GM21529 (cell line): ENCODE results near the gene DEPDC1B.
"Not testable (repeated sequence)": the region's sequence is repeated elsewhere in the genome, so short reads cannot be mapped to it uniquely, and the experiment has no call there.

Experiments used
- ATAC-seq: cut with Tn5 transposase; IDR thresholded peaks from one replicate; pipeline ENCODE4 v1.9.1; 2021; ENCODE audit not compliant: unreplicated experiment

DEPDC1B gene, protein sequence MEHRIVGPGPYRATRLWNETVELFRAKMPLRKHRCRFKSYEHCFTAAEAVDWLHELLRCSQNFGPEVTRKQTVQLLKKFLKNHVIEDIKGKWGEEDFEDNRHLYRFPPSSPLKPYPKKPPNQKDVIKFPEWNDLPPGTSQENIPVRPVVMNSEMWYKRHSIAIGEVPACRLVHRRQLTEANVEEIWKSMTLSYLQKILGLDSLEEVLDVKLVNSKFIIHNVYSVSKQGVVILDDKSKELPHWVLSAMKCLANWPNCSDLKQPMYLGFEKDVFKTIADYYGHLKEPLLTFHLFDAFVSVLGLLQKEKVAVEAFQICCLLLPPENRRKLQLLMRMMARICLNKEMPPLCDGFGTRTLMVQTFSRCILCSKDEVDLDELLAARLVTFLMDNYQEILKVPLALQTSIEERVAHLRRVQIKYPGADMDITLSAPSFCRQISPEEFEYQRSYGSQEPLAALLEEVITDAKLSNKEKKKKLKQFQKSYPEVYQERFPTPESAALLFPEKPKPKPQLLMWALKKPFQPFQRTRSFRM

DNA sequence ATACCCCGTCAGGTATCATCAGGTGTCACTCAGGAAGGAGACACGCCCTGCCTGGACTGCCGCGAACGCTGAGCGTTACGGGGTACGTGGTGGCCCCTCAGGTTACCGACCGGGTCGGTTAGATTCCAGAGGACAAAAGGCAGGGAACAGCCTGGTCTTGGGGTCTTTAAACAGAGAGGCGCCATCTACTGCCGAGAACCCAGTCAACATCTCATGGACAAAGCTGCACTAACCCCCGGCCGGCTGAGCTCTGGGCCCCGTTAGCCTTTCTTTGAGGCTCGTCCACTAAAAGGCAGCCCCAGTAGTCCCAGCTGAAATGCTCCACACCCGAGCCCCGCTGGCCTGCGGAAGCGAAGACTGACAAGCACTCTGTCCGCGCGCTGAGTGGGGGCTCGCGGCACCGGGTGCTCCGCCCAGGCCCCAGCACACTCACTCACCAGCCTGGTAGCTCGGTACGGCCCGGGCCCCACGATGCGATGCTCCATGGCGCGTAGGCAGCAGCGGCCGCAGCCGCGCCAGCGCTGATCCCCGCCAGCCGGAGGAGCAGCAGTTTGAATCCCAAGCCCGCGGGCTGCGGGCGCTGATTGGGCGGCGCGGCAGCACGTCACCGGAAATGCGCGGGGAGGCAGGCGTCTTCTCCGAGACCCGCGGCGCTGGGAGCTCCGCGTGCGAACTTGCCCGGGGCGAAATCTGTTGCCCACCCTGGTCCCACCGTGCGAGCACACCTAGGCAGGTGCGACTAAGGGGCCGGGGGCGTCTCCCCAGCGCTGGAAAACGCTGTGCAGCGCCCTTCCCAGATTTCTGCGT lies at the start of gene DEPDC1B:
TSS of gene DEPDC1B (minus strand) at position 558 of the 807 bp plus-strand sequence. CDS start at position 485, 73 bp downstream.
- ATAC-seq: peak; percentile 94

- no peak for ATAC-seq
These were observed 44.7 kb upstream of the DEPDC1B start for GRCh38 chr5:60744682-60745081.

- ATAC-seq: no peak
These were observed 43.7 kb upstream of the DEPDC1B start for GRCh38 chr5:60743511-60744314.

GRCh38 chr5:60740322-60740721 lies 40.4 kb upstream of the DEPDC1B start:
- no peak for ATAC-seq

- ATAC-seq: no peak
These were observed 39.0 kb upstream of the DEPDC1B start for GRCh38 chr5:60738933-60739332.

DNA sequence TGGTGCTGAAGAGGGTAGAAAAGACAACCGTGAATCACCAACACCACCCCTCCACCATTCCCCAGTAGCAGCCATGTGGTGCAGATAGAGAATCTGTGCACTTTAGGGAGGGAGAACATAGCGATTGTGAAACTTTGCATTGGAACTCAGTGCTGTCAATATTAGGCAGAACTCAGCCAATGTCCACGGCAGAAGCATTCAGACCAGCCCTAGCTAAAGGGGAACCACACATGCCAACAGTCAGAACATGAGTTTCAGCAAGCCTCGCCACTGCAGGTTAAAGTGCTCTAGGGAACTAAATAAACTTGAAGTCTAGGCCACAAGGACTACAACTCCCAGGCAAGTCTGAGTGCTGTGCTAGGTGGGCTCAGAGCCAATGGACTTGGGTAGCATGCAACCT lies 38.5 kb upstream of the DEPDC1B start:
- peak; percentile 52 for ATAC-seq

- not testable (repeated sequence) for ATAC-seq
These were observed 30.9 kb upstream of the DEPDC1B start for GRCh38 chr5:60730858-60731257.

- no peak for ATAC-seq
These were observed 27.2 kb upstream of the DEPDC1B start for GRCh38 chr5:60727033-60727679.

- ATAC-seq: no peak
These were observed 24.2 kb upstream of the DEPDC1B start for GRCh38 chr5:60724126-60724525.

GRCh38 chr5:60722416-60722815 lies 22.4 kb upstream of the DEPDC1B start:
- no peak for ATAC-seq

DNA sequence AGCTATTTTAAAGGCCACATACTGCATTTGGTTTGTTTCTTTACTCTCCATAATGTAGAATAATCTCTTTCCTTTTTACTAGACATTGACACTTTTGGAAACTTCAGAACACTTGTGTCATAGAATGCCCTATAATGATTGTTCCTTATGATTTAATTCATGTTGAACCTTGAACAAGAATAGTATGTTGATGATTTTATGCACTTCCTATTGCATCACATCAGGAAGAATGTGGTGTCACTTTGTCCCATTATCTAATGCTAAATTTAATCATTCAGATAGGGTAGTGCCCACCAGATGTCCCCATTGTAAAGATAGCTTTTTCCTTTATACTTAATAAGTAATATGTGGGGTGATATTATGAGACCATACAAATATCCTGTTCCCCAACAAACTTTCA lies 19.4 kb upstream of the DEPDC1B start:
- no peak for ATAC-seq

- ATAC-seq: no peak
These were observed 18.4 kb upstream of the DEPDC1B start for GRCh38 chr5:60718166-60718892.

GRCh38 chr5:60715201-60715928 lies 15.4 kb upstream of the DEPDC1B start:
- not testable (repeated sequence) for ATAC-seq

- ATAC-seq: no peak
These were observed 13.0 kb upstream of the DEPDC1B start for GRCh38 chr5:60712950-60713349.

- not testable (repeated sequence) for ATAC-seq
These were observed 11.9 kb upstream of the DEPDC1B start for GRCh38 chr5:60711892-60712291.

- no peak for ATAC-seq
These were observed 10.4 kb upstream of the DEPDC1B start for GRCh38 chr5:60710362-60710761.

GRCh38 chr5:60705144-60705543 lies 5.2 kb upstream of the DEPDC1B start:
- ATAC-seq: no peak

DNA sequence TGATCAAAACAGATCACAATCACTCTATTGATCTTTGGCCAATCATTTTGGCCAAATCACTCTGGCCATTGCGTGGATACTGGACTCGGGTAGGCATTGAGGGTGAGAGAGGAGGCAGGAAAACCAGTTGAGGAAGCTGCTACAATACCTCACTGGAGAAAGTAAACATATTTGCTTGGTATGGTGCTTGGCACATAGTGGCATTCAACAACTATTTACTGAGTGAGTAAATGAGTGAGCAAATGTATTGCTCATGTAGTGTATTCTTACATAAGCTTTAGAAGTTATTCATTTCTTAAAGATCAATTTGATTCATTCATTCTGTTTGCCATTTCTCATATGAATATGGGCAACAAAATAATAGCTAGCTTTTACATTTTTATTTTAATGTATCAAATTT lies 4.0 kb upstream of the DEPDC1B start:
- ATAC-seq: no peak

- ATAC-seq: no peak
These were observed 1.5 kb upstream of the DEPDC1B start for GRCh38 chr5:60701321-60701968.
